Measurements from ENCODE around the gene ATP6V1F.

ATP6V1F gene, protein sequence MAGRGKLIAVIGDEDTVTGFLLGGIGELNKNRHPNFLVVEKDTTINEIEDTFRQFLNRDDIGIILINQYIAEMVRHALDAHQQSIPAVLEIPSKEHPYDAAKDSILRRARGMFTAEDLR

GRCh38 chr7:128862571-128863432 is at the start of gene ATP6V1F:
Gene ATP6V1F, plus strand, starts transcription at chr7:128862856. Its CDS starts 49 bp downstream, at chr7:128862905.
- DNase-seq (ENCODE audit: low read depth) = peak; percentile 97

DNA sequence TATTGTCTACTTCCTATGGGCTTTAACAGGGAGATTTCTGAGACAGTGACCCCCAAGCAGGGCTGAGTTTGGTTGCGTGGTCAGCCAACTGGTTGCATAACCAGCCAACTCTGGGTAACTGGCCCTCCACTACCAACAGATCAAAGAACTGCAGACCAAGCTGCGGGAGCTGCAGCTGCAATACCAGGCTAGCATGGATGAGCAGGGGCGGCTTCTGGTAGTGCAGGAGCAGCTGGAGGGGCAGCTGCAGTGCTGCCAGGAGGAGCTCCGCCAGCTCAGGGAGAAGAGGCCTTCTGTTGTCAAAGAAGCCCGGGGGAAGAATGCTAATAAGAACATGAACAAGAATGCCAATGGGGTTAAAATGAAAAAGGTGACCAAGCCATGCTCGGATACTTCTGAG is 48.2 kb upstream of the ATP6V1F start:
- DNase-seq (ENCODE audit: low read depth) = no peak

DNA sequence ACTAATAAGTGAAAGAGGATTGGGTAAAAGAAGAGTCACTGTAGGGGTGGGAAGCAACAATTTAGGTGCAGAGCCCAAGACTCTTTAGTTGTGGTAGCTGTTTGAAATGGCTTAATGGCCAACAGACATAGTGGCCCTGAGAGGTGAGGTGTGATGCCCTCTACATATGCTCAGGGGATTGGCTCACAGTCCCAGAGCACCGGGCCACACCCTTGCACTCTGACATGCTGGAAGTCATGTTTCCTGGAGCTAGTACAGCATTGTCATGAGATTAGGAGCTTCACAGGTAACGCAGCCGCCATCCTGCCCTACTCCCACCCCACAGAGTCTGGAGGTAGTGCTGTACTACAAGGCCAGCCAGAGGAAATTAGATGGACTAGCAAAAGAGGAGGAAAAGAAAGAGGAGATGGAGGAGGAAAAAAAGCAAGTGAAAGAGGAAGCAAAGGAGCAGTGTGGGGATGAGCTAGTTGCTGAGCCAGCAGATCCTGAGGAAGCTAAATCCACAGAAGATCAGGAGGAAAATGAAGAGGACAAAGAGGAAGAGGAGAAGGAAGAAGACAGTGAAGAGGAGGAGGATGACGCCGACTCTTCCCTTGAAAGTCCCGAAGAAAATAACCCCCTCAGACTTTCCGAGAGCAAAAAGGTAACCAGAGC is 47.2 kb upstream of the ATP6V1F start:
- DNase-seq (ENCODE audit: low read depth) = no peak

DNA sequence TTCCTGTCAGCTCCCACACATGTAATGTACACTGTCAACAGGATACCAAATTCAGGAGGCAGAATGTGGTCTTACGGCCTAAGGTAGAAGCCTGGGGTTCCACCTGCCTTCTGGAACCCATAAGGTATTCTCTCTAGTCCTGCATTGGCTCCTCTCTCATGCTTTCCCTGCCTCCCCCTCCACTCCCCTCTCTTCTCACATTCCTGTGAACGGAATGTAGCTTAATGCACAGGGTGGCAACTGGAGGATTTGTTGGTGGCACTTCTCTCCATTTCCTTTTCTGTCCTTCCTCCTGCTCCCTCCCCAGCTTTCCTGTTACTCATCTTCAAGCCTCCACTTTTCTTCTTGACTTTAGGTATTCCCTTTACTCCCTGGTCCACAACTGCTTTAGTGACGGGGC is 44.0 kb upstream of the ATP6V1F start:
- DNase-seq (ENCODE audit: low read depth) = no peak

GRCh38 chr7:128821724-128822123 is 40.9 kb upstream of the ATP6V1F start:
- DNase-seq (ENCODE audit: low read depth) = no peak

DNA sequence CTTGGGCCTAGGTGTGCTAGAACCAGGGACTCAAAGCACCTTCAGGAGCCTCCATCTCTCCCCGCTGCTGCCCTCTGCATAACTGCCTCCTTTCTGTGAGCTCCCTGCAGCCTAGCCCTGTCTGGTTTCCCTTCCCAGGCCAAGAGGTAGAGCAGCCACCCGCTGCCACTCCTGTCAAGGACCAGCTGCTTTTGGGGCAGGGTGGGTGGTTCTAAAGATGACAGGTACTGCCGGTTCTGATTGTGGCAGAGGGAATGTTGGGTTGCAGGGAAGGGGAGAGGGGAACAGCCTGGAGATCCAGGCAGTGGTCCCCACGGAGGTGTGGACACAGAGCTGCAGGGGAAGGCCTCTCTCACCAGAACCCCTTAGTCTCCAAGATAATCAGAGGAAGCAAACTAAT is 36.1 kb upstream of the ATP6V1F start:
- no peak for DNase-seq (ENCODE audit: low read depth)

DNA sequence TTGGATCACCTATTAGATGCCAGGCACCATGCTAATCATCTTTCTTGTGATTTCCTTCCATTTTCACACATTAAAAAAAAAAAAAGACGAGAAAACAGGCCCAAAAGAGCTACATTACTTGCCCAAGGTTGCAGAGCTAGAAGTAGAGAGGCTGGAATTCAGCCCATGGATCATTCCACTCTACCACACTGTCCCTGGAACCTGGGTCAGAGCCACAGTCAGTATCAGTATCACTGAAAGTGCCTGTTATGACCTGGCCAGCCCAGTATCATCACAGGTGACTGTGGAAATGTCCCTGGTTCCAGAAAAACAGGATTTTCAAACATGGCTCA is 35.8 kb upstream of the ATP6V1F start:
- no peak for DNase-seq (ENCODE audit: low read depth)

- no peak for DNase-seq (ENCODE audit: low read depth)
Measured at GRCh38 chr7:128827248-128827958, 35.3 kb upstream of the ATP6V1F start.

- DNase-seq (ENCODE audit: low read depth) = no peak
Measured at GRCh38 chr7:128827971-128828711, 34.5 kb upstream of the ATP6V1F start.

DNA sequence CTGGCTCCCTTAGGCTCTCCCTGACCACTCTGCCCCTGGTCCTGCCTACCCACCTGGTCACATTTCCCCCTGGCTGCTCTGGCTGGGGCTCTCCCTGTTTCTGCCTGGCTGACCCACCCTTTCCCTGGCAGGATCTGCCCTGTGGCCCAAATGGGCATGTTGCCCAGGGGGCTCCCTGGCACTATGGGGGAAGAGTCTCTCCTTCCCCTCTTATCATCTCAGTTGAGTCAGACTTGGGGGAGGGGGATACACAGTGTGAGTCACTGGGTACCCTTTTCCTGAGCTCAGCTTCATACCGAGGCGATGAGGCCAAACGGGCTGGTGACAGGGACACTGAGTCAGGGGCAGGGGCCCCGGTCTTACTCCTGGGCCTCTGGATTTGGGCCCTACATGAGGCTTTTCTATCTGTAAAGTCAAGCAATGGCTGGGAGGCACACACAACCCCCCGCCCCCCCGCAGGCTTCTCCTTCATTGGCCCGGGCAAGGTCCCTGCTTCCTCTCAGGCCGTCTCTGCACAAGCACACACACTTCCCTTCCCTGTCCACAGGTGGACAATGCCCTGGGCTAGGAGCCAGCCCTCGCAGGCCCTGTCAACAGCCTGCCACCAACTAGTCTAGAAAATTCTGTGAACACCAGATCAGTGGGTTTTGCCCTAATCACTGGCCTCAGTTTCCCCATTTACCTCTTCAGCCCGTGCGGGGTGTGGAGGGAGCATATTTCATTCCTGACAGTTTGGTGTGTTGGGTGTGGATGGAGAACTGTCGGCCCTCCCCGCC is 33.1 kb upstream of the ATP6V1F start:
- no peak for DNase-seq (ENCODE audit: low read depth)

DNA sequence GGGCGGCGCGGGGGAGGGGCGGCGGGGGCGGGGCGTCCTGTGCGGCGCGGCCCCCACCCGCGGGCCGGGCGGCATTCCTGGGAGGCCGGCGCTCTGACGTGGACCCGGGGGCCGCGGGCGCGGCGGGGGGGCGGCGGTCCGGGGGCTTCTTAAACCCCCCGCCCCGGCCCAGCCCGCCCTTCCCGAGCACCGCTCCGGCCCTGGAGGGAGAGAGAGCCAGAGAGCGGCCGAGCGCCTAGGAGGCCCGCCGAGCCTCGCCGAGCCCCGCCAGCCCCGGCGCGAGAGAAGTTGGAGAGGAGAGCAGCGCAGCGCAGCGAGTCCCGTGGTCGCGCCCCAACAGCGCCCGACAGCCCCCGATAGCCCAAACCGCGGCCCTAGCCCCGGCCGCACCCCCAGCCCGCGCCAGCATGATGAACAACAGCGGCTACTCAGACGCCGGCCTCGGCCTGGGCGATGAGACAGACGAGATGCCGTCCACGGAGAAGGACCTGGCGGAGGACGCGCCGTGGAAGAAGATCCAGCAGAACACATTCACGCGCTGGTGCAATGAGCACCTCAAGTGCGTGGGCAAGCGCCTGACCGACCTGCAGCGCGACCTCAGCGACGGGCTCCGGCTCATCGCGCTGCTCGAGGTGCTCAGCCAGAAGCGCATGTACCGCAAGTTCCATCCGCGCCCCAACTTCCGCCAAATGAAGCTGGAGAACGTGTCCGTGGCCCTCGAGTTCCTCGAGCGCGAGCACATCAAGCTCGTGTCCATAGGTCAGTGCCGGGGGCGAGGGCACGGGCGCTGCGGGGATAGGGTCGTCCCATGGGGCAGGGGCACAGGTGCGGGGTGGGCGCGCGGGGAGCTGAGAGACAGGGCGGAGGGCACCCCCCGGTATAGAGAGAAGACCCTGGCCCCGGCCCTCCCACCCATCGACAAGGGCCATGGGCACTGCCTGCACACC is 32.2 kb upstream of the ATP6V1F start, which contains the start of gene FLNC:
TSS of gene FLNC (plus strand) at position 176 of the 947 bp plus-strand sequence. CDS start at position 408, 232 bp downstream.
- peak; percentile 13 for DNase-seq (ENCODE audit: low read depth)

DNA sequence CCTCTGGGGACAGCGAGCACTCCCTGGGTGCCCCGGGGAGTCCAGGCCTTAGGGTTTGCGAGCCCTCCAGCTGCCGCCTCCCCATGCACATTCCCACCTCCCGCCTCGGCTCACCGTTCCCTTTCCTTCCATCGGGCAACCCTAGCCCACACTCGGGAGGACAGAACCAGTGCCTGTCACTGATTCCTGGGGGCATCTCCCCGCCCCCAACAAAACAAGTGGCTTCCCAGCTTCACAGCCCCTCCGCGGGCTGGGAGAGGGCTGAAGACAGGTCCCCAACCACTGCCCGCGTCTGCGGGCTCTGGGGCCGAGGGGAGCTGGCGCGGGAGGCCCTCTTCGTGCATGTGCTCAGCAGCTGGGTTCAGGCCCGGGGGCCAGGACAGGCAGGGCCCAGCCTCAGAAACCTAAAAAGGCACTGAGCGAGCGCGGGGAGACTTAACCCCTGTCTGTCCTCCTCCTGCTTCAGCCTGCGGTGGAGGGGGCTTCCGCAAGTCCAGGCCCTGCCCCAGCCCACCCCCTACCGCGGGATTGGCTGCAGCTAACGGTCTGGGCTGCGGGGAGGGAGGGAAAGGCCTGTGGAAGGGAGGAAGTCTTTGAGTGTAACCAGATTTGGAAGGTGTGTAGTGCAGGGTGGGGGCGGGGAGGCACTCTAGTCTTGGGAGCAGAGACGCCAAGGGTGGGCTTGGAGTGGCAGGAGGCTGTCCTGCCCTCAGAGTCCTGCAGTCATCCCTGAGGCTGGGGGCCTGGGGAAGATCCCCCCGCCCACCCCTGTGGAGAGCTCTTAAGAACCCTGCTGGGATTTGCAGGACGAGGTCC is 31.3 kb upstream of the ATP6V1F start:
- DNase-seq (ENCODE audit: low read depth) = no peak

GRCh38 chr7:128831994-128832879 is 30.4 kb upstream of the ATP6V1F start:
- DNase-seq (ENCODE audit: low read depth) = no peak

GRCh38 chr7:128832880-128833147 is 29.8 kb upstream of the ATP6V1F start:
- no peak for DNase-seq (ENCODE audit: low read depth)

DNA sequence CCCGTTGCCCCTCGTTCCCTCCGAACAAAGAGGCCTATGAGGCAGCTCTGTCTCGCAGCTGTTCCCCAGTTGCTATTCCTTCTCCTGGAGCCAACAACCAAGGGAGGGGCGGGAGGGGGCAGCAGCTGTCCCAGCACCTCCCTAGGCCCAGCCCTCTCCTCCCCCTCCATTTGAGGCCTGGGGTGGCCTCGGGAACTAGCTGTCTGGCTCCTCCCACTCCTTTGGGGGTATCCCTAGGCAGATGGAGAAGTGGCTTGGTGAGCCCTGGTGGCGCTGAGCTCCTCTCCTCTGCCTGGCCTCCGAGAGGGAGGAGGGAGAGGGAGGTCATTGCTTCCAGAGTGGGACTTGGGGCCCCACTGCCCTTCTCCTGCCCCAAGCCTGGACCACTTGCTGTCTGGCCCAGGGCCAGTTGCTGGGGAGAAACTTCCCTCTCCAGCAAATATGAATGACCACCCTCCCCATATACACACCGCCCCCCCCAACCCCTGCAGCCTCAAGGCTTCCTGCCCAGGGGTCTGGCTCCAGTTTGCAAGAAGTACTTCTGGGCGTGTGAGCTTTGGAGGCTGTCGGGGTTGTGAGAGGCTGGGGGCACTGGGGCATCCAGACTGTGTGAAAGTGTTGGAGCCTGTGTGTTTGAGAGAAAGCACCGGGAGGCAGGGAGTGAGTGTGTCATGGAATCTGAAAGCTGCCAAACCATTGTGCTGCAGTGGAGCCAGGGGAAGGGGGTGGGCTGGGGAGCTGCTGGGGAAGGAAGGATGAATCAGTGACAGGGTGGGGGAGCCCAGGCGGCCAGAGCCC is 29.3 kb upstream of the ATP6V1F start:
- no peak for DNase-seq (ENCODE audit: low read depth)

DNA sequence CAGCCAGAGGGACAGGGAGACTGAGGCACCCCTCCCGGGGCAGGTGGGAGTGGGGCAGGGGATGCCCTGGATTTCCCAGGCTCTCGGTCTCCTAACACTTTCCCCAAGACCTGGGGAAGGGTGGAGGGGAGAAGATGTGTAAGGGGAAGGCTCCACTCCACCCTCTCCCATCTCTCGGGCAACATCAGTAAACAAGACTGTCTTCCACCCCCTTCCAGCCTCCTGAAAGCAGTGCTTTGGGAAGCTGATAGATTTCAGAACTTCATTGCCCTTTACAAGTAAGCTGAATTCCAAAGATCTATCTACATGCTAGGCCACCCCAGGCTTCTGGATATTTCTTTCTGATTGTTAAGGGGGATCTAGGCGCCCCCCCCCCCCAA is 28.7 kb upstream of the ATP6V1F start:
- no peak for DNase-seq (ENCODE audit: low read depth)

GRCh38 chr7:128835231-128835751 is 27.4 kb upstream of the ATP6V1F start:
- DNase-seq (ENCODE audit: low read depth) = no peak
